Endothelial cell of umbilical vein (primary cell): ENCODE data around the gene MOCS2.

Experiments used
- EZH2 ChIP-seq: IDR thresholded peaks from 2 replicates; pipeline ENCODE4 v1.6.1; 2012; ENCODE audit warnings: borderline replicate concordance, low read depth, mild to moderate bottlenecking, moderate library complexity, low read length, inconsistent platforms; ENCODE audit not compliant: severe bottlenecking
- FOS ChIP-seq: IDR thresholded peaks from 2 replicates; pipeline ENCODE4 v1.6.1; 2011; ENCODE audit warnings: mild to moderate bottlenecking, low read length, moderate library complexity, borderline replicate concordance; ENCODE audit not compliant: insufficient read depth
- MYC ChIP-seq: IDR thresholded peaks from one replicate; pipeline ENCODE4 v1.6.1; 2011; ENCODE audit warnings: mild to moderate bottlenecking, low read depth, low read length
- POLR2A ChIP-seq: IDR thresholded peaks from 2 replicates; pipeline ENCODE4 v1.6.1; 2012; ENCODE audit warnings: low read depth, mild to moderate bottlenecking, control low read depth, low read length
- POLR2AphosphoS5 ChIP-seq: IDR thresholded peaks from 2 replicates; pipeline ENCODE4 v1.6.1; 2012; ENCODE audit warnings: low read depth, mild to moderate bottlenecking, control low read depth, low read length, moderate library complexity; ENCODE audit not compliant: insufficient read depth
- TF ChIP-seq, protein P1 (sequence below), 2 donors: IDR thresholded peaks; 1 replicate in 1 of 2; 2 replicates in 1 of 2; pipeline ENCODE4 v1.5.1; 2011; ENCODE audit warnings: low read length in 2 of 2, mild to moderate bottlenecking in 2 of 2, moderate library complexity in 2 of 2, control low read depth in 1 of 2, inconsistent platforms in 1 of 2, low read depth in 1 of 2; ENCODE audit not compliant: insufficient read depth in 1 of 2; ENCODE audit errors: extremely low read depth in 1 of 2
- TF ChIP-seq, protein P2 (sequence below): IDR thresholded peaks from 2 replicates; pipeline ENCODE4 v1.6.1; 2011; ENCODE audit not compliant: insufficient read depth, insufficient read length

DNA sequence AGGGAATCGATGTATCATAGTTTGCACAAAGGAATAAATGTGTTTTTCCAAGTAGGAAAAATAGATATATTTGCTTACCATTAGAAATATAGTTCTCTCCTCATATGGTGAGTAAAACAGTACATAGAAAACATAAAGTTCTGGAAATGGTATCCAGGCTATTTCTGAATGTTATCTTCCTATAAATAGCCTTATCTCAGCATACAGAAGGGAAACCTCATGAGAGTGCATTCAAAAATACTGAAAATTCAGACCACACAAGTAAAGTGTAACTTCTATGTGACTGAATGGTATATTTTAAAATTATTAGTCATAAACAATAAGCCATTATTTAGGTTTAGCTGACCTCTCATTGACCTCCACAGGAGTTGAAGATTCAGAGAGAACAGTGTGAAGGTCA lies 43.5 kb downstream of the MOCS2 start:
- TF ChIP-seq POLR2A, result no peak
- TF ChIP-seq, protein P1, sequence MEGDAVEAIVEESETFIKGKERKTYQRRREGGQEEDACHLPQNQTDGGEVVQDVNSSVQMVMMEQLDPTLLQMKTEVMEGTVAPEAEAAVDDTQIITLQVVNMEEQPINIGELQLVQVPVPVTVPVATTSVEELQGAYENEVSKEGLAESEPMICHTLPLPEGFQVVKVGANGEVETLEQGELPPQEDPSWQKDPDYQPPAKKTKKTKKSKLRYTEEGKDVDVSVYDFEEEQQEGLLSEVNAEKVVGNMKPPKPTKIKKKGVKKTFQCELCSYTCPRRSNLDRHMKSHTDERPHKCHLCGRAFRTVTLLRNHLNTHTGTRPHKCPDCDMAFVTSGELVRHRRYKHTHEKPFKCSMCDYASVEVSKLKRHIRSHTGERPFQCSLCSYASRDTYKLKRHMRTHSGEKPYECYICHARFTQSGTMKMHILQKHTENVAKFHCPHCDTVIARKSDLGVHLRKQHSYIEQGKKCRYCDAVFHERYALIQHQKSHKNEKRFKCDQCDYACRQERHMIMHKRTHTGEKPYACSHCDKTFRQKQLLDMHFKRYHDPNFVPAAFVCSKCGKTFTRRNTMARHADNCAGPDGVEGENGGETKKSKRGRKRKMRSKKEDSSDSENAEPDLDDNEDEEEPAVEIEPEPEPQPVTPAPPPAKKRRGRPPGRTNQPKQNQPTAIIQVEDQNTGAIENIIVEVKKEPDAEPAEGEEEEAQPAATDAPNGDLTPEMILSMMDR (IDR thresholded peaks at IDR 0.05; ENCODE audit: extremely low read depth in 1 of 2, insufficient read depth in 1 of 2, low read depth in 1 of 2, low read length in 2 of 2), result no peak
- no peak for TF ChIP-seq EZH2
- no peak for TF ChIP-seq FOS
- TF ChIP-seq POLR2AphosphoS5, result no peak
- no peak for TF ChIP-seq MYC
- TF ChIP-seq, protein P2, sequence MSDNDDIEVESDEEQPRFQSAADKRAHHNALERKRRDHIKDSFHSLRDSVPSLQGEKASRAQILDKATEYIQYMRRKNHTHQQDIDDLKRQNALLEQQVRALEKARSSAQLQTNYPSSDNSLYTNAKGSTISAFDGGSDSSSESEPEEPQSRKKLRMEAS, result no peak
